ENCODE results near the gene GZMB. TPM values are rescaled to one million over a fixed set of nuclear protein-coding genes. Genes with fewer than 3 reads are reported as not detected.

The GZMB gene
- total RNA-seq, 1 experiment from 2014 or later = not detected

DNA sequence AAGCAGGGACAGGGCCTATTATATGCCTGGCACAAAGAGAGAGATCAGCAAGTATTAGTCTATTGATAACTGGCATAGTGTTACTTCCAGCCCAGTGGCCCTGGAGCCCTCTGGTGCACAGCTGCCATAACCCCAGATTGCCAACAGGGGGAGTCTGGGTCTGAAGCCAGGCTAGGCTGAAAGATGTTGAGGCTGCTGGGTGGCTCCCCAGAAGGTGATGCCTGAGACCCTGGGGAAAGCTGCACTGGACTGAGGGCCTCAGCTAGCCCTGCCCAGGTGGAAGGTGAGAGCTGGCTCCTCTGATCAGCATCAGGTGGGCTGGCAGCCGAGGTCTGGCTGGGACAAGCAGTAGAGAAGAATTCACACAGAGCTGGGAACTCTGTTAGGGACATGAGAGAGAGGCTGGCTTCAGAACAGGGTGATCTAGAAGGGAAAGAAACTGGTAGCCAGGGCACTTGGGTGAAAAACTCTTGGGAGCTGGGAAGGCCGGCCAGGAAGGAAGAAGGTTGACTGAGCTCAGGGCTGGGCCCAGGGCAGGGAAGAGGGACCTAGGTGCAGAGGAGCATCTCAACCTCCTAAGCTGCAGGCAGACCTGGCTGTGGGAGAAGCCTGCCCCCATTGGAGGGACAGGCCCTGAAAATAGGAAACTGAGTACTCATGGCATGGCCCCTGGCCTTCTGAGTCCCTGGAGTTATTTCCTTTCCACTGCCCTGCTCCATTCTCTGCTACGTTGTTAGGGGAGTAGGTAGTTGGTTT lies 28.4 kb downstream of the GZMB start:
- DNase-seq = peak; percentile 74
- TF ChIP-seq CTCF (conservative IDR thresholded peaks at IDR 0.05) = peak; percentile 57
- H3K9ac ChIP-seq (ENCODE audit: extremely low read depth, insufficient read length, low read length) = no peak overlapping the region
- H4K20me1 ChIP-seq (ENCODE audit: control insufficient read depth, insufficient read depth, insufficient read length) = no peaks in the 10 kb centered on the region
- peaks cover 3% of the 10 kb centered on the region for H3K27me3 Mint-ChIP-seq (ENCODE audit: low read depth)
- WGBS (ENCODE audit: extremely low coverage, insufficient read length, low lambda C conversion rate) = no CpG with 5 or more reads among the region's 3 CpGs
- no peaks in the 10 kb centered on the region for H3K79me1 ChIP-seq (ENCODE audit: insufficient read depth, low read depth, low read length, poor library complexity, severe bottlenecking)
- H3K9me3 ChIP-seq (ENCODE audit: control insufficient read depth, low read depth, low read length) = no peaks in the 10 kb centered on the region
- no peaks in the 10 kb centered on the region for H3K79me2 ChIP-seq (ENCODE audit: insufficient read depth, low read length)
- H3K4me1 Mint-ChIP-seq = no peaks in the 10 kb centered on the region
- H2AFZ ChIP-seq (ENCODE audit: low read length) = no peak overlapping the region
- no peak overlapping the region for H3K56ac ChIP-seq (ENCODE audit: insufficient read length, low read depth, low read length)
- H3K23ac ChIP-seq (ENCODE audit: insufficient read length, low read depth, low read length) = no peak overlapping the region
- H4K5ac ChIP-seq (ENCODE audit: insufficient read length, low read depth, low read length) = no peak overlapping the region
- peaks cover 0 to 33% (median 0%) of the 10 kb centered on the region in 3 experiments; a peak in 3 of 7 replicates for H3K36me3 Mint-ChIP-seq (ENCODE audit: insufficient read depth in 1 of 3, low read depth in 3 of 3)
- no peaks in the 10 kb centered on the region for H3K4me1 ChIP-seq (ENCODE audit: insufficient read depth, low read length)
- H2BK15ac ChIP-seq (ENCODE audit: low read depth, low read length) = no peak overlapping the region
- H2BK20ac ChIP-seq (ENCODE audit: low read depth, low read length, poor library complexity, severe bottlenecking) = no peak overlapping the region
- H3K27ac ChIP-seq (ENCODE audit: insufficient read length, low read depth, low read length) = no peak overlapping the region
- H2BK120ac ChIP-seq (ENCODE audit: low read depth, low read length, poor library complexity, severe bottlenecking) = no peak overlapping the region
- H2AK5ac ChIP-seq (ENCODE audit: insufficient read length, low read length) = no peak overlapping the region
- H3K9me3 Mint-ChIP-seq = peaks cover 2 to 77% of the 10 kb centered on the region in 2 experiments; a peak in 3 of 5 replicates
- no peak overlapping the region for H2BK12ac ChIP-seq (ENCODE audit: insufficient read length, low read depth, low read length)
- H3K14ac ChIP-seq (ENCODE audit: insufficient read depth, low read length) = no peak overlapping the region
- no peak overlapping the region for H3K4me3 Mint-ChIP-seq
- peak overlapping the region in 1 of 3 experiments; percentile 89; a peak in 3 of 7 replicates for H3K27ac Mint-ChIP-seq
- no peaks in the 10 kb centered on the region for H3K27me3 ChIP-seq (ENCODE audit: insufficient read depth, low read length)
- no peak overlapping the region for H2BK5ac ChIP-seq (ENCODE audit: insufficient read length, low read length)
- H3K4me2 ChIP-seq (ENCODE audit: insufficient read depth, insufficient read length, low read length) = no peak overlapping the region
- H3T11ph ChIP-seq (ENCODE audit: low read length) = no peak overlapping the region
- H4K91ac ChIP-seq (ENCODE audit: insufficient read length, low read depth, low read length) = no peak overlapping the region
- H4K8ac ChIP-seq (replicated peaks; ENCODE audit: insufficient read length, low read depth, low read length) = no peak overlapping the region
- no peak overlapping the region for H3K4ac ChIP-seq (ENCODE audit: low read depth, low read length)
- H3K18ac ChIP-seq (ENCODE audit: insufficient read length, low read depth, low read length) = no peak overlapping the region
- no peaks in the 10 kb centered on the region for H3K23me2 ChIP-seq (ENCODE audit: insufficient read length, low read depth, low read length, poor library complexity, severe bottlenecking)

Measured in H9 (cell line).